Spinal cord (tissue), 10 donors: ENCODE results near the gene SLC44A2. TPM values are rescaled to one million over a fixed set of nuclear protein-coding genes. Genes with fewer than 3 reads are reported as not detected.

Experiments used
- DNase-seq, 6 donors: peaks; one replicate each; pipeline versions ENCODE4 v3.0.0 to v3.0.0-alpha.2; 2013 to 2015; ENCODE audit warnings: low spot score in 6 of 6, low read depth in 4 of 6
- H3K27ac ChIP-seq: one replicate; pipeline ENCODE4 v1.5.1; 2013; ENCODE audit warnings: low read depth, low read length, control low read depth
- H3K27me3 ChIP-seq: one replicate; pipeline ENCODE4 v1.6.1; 2013; ENCODE audit warnings: low read length; ENCODE audit not compliant: control insufficient read depth, insufficient read depth
- H3K36me3 ChIP-seq: one replicate; pipeline ENCODE4 v1.6.1; 2013; ENCODE audit warnings: low read length; ENCODE audit not compliant: control insufficient read depth, insufficient read depth
- H3K4me1 ChIP-seq: one replicate; pipeline ENCODE4 v1.6.1; 2013; ENCODE audit warnings: low read length; ENCODE audit not compliant: control insufficient read depth, insufficient read depth
- H3K4me3 ChIP-seq: one replicate; pipeline ENCODE4 v1.5.1; 2013; ENCODE audit warnings: low read depth, low read length, control low read depth
- H3K9me3 ChIP-seq: one replicate; pipeline ENCODE4 v1.6.1; 2013; ENCODE audit warnings: low read length; ENCODE audit not compliant: control insufficient read depth, insufficient read depth
- WGBS: methylation state at CpG from one replicate; pipeline ENCODE4 v1.1.5; 2013; ENCODE audit warnings: missing lambda C conversion rate; ENCODE audit not compliant: insufficient coverage; 5-methylcytosine and 5-hydroxymethylcytosine counted together
- long read RNA-seq, 4 donors: transcript quantifications; one replicate each; lab custom pipeline, GENCODE V29; 2026
- polyA plus RNA-seq, 2 donors: library from polyadenylated mRNA; unstranded; fragments of 120-200 nt; gene quantifications; one replicate each; pipeline ENCODE4 v1.2.1, GENCODE V29; 2013; ENCODE audit not compliant: insufficient read length in 2 of 2
- total RNA-seq, 2 donors: library from RNA; depleted of rRNA in 1 of 2; stranded (reverse); fragments of 120-200 nt in 1 of 2; fragments of >200 nt in 1 of 2; gene quantifications; one replicate each; pipeline versions ENCODE4 v1.2.3 to v1.2.4, GENCODE V29; 2013 to 2014
- donor health status: healthy.

Gene SLC44A2
- total RNA-seq (10 to 100 TPM; 46.8 to 60.4 TPM), polyA plus RNA-seq (100 to 1,000 TPM; 116 to 146 TPM)
- long read RNA-seq, donor 1, transcript SLC44A2-202 (22 exons, 3,301 nt), result major isoform, 11 of 15 reads
- long read RNA-seq, donor 1, partial matches to known transcripts, result 0 of 15 reads
- long read RNA-seq, donor 1, other reads (novel, unspliced or antisense), result 0 of 15 reads
- long read RNA-seq, donor 2, transcript SLC44A2-202 (22 exons, 3,301 nt), result major isoform, 14 of 22 reads
- long read RNA-seq, donor 2, partial matches to known transcripts, result 5 of 22 reads
- long read RNA-seq, donor 2, other reads (novel, unspliced or antisense), result 0 of 22 reads
- long read RNA-seq, donor 3, transcript SLC44A2-202 (22 exons, 3,301 nt), result major isoform, 7 of 20 reads
- long read RNA-seq, donor 3, partial matches to known transcripts, result 11 of 20 reads
- long read RNA-seq, donor 3, other reads (novel, unspliced or antisense), result 0 of 20 reads
- long read RNA-seq, donor 4, transcript SLC44A2-202 (22 exons, 3,301 nt), result major isoform, 10 of 26 reads
- long read RNA-seq, donor 4, transcript SLC44A2-201 (22 exons, 3,671 nt), result minor isoform, 8 of 26 reads
- long read RNA-seq, donor 4, partial matches to known transcripts, result 5 of 26 reads
- long read RNA-seq, donor 4, other reads (novel, unspliced or antisense), result 0 of 26 reads

DNA sequence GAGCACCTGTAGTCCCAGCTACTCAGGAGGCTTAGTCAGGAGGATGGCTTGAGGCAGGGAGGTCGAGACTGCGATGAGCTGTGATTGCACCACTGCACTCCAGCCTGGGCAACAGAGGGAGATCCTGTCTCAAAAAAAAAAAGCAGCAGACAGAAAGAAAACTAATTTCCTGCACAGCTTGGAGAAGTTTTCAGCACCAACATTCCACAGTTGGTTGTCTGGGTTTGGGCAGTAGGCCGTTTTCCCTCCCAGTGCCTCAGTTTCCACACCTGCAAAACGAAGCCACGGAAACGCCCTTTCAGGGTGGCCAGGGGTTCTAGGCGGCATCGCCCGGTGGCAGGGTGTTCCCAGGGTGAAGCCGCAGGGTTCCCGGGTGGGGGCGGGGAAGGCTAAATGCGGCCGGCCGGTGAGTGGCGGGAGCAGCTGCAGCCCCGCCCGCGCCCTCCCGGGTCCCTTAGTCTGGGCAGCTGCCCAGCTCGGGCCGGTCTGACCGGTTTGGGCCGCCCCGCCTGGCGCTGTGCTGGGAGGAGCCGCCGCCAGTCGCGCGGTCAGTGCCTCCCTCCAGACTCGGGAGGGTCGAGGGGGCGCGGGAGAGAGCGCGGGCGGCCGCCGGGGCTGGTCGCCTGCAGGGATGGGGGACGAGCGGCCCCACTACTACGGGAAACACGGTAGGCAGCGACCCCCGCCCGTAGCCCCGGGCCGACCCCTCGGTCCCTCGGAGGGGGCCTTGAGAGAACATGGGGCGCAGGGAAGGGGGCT is at the start of gene SLC44A2:
SLC44A2 (plus strand) TSS at position 551 of the 759 bp plus-strand sequence; CDS start at position 632, 81 bp downstream.
- peaks cover 20% of the 10 kb centered on the region for H3K4me1 ChIP-seq
- peak within 1 kb of the TSS; percentile 54 for H3K4me3 ChIP-seq
- WGBS, result 4% methylated on average over 53 of the region's 53 CpGs
- peaks cover 40% of the 10 kb centered on the region for H3K36me3 ChIP-seq
- H3K27me3 ChIP-seq, result no peaks in the 10 kb centered on the region
- DNase-seq, result peak in 4 of 6 donors; percentile 57 to 87 (median 60)
- H3K27ac ChIP-seq, result peak within 1 kb of the TSS; percentile 88
- no peaks in the 10 kb centered on the region for H3K9me3 ChIP-seq

GRCh38 chr19:10577951-10578350 is 47.4 kb upstream of the SLC44A2 start:
- no peaks in the 10 kb centered on the region for H3K27me3 ChIP-seq
- H3K9me3 ChIP-seq, result no peaks in the 10 kb centered on the region
- no peak overlapping the region for H3K27ac ChIP-seq
- no peaks in the 10 kb centered on the region for H3K36me3 ChIP-seq
- peaks cover 6% of the 10 kb centered on the region for H3K4me1 ChIP-seq
- WGBS, result 99% methylated on average over 6 of the region's 6 CpGs
- DNase-seq, result no peak
- H3K4me3 ChIP-seq, result no peak overlapping the region

GRCh38 chr19:10580979-10581631 is 44.2 kb upstream of the SLC44A2 start:
- DNase-seq, result peak in 5 of 6 donors; percentile 83 to 97 (median 86)
- Histone ChIP-seq H3K4me1 (peaks cover 6% of the 10 kb centered on the region), H3K27me3 (peaks cover 5% of the 10 kb centered on the region), H3K36me3 (no peaks in the 10 kb centered on the region), H3K9me3 (no peaks in the 10 kb centered on the region), H3K4me3 (no peak overlapping the region), H3K27ac (no peak overlapping the region)
- 23% methylated on average over 27 of the region's 31 CpGs for WGBS

DNA sequence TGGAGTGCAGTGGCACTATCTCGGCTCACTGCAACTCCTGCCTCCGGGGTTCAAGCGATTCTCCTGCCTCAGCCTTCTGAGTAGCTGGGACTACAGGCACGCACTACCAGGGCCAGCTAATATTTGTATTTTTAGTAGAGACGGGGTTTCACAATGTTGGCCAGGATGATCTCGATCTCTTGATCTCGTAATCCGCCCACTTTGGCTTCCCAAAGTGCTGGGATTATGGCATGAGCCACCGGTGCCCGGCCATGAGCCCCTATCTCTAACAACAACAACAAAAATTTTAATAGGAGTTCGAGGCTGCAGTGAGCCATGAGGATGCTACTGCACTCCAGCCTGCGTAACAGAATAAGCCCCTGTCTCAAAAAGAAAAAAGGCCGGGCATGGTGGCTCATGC is 43.3 kb upstream of the SLC44A2 start:
- no peak for DNase-seq
- H3K36me3 ChIP-seq, result no peaks in the 10 kb centered on the region
- no peak overlapping the region for H3K27ac ChIP-seq
- H3K9me3 ChIP-seq, result no peaks in the 10 kb centered on the region
- H3K4me1 ChIP-seq, result peaks cover 9% of the 10 kb centered on the region
- no peak overlapping the region for H3K4me3 ChIP-seq
- WGBS, result 96% methylated on average over 13 of the region's 13 CpGs
- peaks cover 13% of the 10 kb centered on the region for H3K27me3 ChIP-seq

GRCh38 chr19:10583036-10583776 is 42.1 kb upstream of the SLC44A2 start:
- no peaks in the 10 kb centered on the region for H3K9me3 ChIP-seq
- H3K27me3 ChIP-seq, result peaks cover 24% of the 10 kb centered on the region
- H3K4me1 ChIP-seq, result peaks cover 11% of the 10 kb centered on the region
- no peak for DNase-seq
- H3K36me3 ChIP-seq, result no peaks in the 10 kb centered on the region
- H3K27ac ChIP-seq, result no peak overlapping the region
- 92% methylated on average over 3 of the region's 9 CpGs for WGBS
- no peak overlapping the region for H3K4me3 ChIP-seq

GRCh38 chr19:10586396-10586795 is 39.0 kb upstream of the SLC44A2 start:
- Histone ChIP-seq H3K4me1 (peaks cover 6% of the 10 kb centered on the region), H3K36me3 (no peaks in the 10 kb centered on the region), H3K4me3 (no peak overlapping the region), H3K9me3 (no peaks in the 10 kb centered on the region), H3K27ac (no peak overlapping the region), H3K27me3 (peaks cover 30% of the 10 kb centered on the region)
- 78% methylated on average over 6 of the region's 6 CpGs for WGBS
- no peak for DNase-seq

GRCh38 chr19:10587022-10587838 is 38.1 kb upstream of the SLC44A2 start, which contains the start of gene AP1M2:
Gene AP1M2, minus strand, starts transcription at chr19:10587312. Its CDS starts 81 bp downstream, at chr19:10587231.
- no peak for DNase-seq
- H3K36me3 ChIP-seq, result no peaks in the 10 kb centered on the region
- WGBS, result 14% methylated on average over 33 of the region's 35 CpGs
- H3K27ac ChIP-seq, result no peak within 1 kb of the TSS
- H3K4me1 ChIP-seq, result peaks cover 5% of the 10 kb centered on the region
- no peaks in the 10 kb centered on the region for H3K9me3 ChIP-seq
- H3K27me3 ChIP-seq, result peaks cover 30% of the 10 kb centered on the region
- H3K4me3 ChIP-seq, result no peak within 1 kb of the TSS

- WGBS, result 100% methylated on average over 1 of the region's 2 CpGs
These were observed 37.6 kb upstream of the SLC44A2 start for GRCh38 chr19:10587839-10588150.

More at GRCh38 chr19:10587839-10588150, 37.6 kb upstream of the SLC44A2 start:
- no peaks in the 10 kb centered on the region for H3K9me3 ChIP-seq
- H3K27me3 ChIP-seq, result peaks cover 30% of the 10 kb centered on the region
- H3K36me3 ChIP-seq, result no peaks in the 10 kb centered on the region
- peaks cover 5% of the 10 kb centered on the region for H3K4me1 ChIP-seq
- DNase-seq, result no peak
- H3K27ac ChIP-seq, result no peak overlapping the region
- H3K4me3 ChIP-seq, result no peak overlapping the region
